NCI-H2227 treated with DMSO at 0.1 percent for 48 hours (cell line): ENCODE data around the gene MAP1LC3A.

Source experiments
- DNase-seq: peaks from one replicate; lab custom pipeline; 2025; lab: John Stamatoyannopoulos, UW

MAP1LC3A gene

DNA sequence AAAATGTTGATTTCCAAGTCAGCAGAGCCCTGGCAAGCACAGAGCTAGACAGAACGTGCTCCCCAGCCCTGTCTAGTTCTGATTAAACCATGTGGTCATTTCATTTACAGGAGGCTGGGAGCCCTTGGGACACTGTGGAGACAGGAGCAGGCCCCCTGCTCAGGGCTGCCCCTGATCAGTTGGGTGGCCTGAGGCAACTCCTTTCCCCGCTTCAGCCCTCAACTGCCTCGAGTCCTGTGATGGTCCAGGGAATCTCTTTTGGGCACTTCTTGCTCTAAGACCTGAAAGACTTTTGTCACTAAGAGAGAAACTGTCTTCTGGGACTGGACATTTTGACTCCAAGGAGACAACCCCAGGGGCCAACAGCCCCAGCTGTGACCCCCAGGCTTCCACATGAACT lies 28.8 kb upstream of the MAP1LC3A start:
- no peak for DNase-seq

DNA sequence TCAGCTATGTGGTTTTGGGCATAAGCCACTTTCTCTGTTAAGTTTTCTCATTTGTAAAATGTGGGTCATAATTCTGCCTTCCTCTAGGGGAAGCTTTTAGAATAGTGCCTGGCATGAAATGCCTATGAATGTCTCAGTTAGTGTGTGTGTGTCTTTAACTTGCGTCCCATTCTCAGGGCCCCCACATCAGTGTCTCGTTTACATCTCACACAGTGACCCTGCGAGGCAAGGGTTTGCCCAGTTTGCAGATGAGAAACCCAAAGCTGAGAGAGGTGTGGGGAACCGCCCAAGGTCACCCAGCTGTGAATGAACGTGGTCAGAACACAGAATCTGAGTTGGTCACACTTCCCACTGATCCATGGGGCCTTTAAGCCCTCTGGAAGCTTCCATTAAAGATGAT lies 28.2 kb upstream of the MAP1LC3A start:
- no peak for DNase-seq

DNA sequence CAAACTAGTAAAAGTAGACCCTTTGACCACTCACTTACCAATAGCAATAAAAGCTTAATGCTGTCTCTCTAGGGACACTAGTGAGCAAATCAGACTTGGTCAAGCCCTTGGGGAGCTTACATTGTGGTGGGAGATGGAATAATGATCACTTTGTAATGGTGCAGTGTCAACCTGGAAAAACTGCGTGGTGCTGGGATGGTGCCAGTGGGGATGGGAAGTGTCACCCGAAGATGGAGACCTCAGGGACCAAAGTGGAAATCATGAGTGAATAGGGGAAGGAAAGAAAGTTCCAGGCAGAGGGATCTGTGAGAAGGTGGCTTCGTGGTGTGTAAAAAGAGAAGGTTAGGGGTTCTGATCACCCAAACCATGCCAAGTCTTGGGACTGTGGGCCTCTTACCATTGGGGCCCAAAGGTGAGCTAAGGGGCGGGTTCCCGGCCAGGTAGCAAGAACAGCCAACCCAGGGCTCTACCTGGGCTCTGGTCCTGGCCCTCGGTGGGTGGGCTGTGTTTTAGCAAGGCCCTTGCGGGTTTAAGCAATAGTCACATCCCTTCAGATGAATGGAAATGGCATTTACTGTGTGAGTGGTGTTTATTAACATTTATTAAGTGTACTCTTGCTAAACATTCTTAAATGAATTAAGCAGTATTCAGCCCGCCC lies 26.8 kb upstream of the MAP1LC3A start:
- no peak for DNase-seq

DNA sequence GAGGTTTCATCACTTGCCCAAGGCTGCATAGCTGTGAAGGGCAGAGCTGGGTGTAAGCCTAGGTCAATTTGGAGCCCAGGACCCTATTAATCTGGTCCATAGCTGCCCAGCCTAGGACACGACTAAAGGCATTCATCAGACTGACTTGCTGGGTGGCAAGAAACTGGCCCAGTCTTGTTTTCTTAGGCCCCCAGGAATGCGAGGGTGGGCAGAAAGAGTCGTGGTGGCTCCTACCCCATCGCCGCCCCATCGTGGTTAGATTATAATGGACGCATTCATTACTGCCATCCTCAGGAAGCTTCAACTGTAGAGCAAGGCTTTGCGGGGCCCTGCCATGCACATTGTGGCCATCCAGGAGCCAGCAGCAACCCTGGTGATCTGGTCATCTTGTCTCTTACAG lies 26.2 kb upstream of the MAP1LC3A start:
- no peak for DNase-seq

DNA sequence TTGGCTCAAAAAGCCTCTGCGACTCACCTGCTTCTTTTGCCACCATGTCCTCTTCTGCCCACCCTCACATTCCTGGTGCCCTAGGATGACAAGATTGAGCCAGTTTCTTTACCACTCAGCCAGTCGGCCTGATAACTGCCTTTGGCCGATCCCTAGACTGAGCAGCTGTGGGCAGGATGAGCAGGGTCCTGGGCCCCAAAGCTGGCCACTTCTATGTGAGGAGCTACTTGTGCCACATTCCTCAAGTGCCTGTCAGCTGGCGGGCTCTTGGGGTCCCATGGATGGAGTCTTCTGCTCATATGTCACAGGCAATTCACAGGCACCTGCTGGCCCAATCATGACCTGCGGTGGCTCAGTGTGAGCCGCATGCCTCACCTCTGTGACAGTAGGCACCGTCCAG lies 25.8 kb upstream of the MAP1LC3A start:
- DNase-seq: no peak

DNA sequence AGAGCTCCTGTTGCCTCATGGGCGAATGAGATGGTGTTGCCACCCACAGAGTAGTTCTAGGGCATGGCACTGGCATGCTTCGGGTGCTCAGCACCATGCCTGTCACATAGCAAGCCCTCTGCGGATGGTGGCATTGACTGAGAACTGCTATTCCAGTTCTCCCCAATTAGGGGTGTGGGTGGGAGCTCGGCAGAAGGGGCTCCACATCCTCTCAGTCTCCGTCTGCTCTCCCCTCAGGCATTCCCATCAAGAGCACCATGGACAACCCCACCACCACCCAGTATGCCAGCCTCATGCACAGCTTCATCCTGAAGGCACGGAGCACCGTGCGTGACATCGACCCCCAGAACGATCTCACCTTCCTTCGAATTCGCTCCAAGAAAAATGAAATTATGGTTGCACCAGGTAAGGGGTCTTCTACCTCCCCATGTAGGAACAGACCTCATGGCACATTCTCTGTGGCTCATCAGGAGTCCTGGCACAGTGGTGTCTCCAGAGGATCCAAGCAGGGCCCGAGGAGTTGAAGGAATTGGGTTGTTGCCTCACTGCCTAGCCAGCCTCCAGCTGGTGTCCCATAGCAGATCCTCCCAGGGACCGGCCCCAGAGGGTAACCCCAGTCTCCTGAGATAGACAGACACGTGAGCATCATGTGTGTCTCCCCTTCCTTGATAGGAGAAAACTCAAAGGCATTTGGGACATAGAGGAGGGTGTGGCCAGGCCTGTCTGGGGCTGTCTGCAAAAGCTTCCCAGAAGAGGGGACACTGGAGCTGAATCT lies 23.9 kb upstream of the MAP1LC3A start:
- DNase-seq: no peak

DNA sequence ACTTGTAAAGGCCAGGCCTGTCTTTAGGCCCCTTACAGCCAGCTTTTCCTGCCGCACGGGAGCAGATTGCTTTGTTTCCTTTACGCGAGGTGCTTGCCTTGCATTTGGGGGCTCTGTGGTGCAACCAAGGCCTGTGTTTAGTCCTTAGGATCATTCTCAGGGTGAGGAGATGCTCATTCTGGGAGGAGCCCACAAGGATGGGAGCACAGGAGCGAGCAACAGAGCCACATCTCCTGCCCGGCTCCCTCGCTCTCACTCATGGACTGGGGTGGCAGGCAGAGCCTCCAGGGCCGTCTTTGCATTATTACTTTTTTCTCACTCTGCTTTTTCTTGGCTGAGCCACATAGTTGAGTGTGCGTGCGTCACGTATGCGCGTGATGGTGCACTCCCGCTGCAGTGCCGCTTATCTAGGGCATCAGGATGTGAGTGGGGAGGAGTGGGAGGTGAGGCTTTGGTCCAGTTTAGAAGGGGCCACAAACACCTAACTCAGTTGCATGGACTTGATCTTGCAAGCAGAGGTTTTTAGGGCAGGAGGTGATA lies 23.1 kb upstream of the MAP1LC3A start:
- DNase-seq: no peak

DNA sequence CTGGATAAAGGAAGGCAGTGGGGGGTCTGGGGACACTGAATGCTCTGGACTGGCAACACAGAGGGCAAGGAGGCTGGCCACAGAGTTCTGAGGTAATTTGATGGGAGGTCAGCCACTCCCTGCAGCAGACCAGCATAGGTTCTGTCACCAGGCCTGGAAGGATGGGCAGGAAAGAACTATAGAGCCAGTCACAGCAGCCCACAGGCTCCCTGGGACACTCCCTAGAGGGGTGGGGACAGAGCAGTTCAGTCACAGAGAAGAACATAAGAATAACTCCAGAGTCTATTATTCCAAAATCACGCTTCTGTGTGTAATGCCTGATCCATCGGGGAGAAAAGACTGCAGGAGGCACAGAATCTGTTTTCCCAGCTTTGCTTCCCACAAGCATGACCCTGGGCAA lies 22.7 kb upstream of the MAP1LC3A start:
- no peak for DNase-seq

DNA sequence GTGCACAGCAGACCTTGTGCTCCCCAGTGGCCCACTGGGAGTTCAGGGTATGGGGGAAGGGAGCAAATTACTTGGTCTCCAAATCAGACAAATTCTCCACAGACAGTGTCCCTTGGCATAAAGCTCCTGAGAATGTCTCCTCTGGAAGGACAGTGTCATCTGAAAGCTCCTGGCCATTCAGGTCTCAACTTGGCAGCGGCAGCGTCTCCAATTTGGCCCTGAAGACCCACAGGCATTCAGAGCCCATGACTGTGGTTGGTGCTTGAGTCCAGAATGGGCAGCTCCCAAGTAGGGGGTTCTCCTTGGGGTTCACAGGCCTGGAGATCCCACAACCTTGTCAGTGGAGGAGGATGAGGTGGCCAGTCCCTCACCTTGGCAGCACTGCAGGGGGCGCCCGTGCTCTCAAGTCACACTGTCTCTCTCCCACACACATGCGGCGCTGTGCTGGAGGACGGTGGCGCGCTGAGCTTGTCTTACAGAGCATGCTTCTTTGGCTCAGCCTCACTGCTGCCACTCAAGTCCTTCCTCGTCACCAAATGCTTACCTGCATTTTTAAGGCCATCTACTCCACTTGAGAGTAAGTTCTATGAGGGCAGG lies 21.6 kb upstream of the MAP1LC3A start:
- DNase-seq: peak; percentile 25

DNA sequence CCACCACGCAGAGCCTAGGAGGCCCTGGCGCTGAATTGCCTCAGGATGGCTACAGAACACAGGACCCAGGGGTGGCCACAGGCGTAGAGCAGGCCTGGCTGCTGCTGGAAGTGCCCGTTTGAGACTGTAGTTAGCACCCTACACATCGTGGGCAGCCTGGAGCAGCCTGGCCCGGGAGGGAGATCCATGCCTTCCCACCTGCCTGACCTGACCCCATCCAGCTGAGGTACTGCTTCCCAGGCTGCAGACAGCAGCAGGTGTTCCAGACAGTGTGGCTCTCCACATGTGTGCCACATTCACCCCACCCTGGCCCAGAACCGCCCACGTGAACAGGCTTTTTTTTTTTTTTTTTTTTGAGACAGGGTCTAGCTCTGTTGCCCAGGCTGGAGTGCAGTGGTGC lies 20.9 kb upstream of the MAP1LC3A start:
- no peak for DNase-seq

DNA sequence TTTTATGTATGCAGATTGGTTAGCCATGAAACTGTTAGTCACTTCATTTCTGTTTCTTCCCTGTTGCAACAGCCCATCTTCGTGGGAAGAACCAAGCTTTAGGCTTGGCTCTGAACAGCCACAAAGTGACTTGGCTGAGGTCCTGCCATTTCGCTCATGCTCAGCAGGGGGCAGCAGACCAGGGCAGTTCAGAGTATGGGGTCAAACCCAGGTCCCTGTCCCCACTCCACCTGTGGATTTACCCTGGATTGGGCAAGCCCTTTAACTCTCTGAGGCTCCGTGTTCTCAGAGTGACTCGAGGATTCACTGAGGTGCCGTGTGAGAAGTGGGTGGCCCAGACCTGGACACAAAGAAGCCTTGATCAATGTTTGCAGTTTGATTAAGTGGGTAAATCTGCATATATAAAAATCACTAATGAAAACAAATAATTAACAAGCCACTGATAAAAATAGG lies 19.8 kb upstream of the MAP1LC3A start:
- no peak for DNase-seq

DNA sequence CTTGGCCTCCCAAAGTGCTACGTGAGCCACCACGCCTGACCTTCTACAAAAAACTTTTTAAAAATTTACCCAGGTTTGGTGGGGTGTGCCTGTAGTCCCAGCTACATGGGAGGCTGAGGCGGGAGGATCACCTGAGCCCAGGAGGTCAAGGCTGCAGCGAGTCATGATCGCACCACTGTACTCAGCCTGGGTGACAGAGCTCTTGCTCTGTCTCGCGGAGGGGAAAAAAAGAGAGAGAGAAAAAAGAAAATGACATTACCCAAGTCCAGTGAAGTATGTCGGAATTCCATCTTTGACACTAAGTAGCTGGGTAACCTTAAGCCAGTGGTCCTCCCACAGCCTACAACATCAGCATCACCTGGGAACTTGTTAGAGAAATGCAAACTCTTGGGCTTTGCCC lies 18.8 kb upstream of the MAP1LC3A start:
- no peak for DNase-seq

DNA sequence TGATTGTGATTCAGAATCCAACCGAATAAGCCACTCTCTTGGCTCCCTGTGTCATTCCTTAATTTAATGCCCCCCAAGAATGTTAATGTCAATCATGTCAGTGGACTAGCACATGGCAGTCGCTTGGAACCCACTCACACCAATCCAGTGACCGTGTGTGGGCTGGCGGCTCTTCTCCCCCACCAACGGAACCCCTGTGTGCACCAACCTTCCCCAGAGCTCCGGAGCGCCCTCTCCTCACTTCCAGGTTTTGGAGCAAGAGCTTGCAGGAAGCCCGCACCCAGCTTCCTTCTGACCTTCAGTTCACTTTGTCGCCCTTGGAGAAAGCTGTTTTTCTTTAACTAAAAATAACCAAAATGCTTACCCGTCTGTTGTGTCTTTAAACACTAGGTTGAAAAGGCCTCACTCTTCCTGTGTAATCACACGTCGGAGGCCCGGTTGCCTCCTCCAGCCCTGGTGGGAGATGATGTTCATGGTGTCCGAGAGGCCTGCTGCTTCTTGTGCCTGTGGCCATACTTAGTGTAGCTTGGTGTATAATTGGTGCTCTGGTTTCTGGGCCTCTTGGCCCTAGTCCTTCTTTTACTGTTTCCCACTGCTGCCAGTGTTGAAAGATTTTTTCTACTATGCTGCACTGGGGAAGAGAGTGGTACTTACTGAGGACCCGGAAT lies 17.8 kb upstream of the MAP1LC3A start:
- DNase-seq: no peak

DNA sequence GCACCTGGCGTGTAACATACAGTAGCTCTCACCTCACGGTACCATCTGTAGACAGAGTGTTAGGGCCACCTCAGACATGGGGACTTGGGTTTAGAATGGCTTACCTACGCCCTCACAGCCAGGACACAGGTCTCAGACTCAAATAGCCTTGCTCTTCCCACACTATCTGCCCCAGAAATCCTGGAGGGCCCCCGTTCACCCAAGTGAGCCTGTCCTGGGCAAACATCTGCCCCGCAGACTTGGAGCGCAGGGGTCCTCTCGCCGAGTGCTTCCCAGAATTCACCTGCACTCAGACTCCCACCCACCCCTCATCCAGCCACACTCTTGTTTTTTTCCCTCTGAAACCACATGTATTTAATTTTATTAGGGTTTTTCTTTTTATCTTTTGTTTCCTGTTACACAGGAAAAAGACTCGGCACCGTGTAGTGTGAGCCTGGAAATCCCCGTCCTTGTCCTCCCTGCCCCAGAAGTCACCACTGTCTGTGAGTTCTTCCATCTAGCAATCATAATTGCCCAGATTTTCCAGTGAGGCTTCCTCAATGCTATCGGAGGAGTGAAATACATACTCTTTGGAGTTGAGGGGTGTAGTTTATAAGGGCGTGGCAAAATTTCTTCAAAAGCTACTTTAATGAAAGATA lies 17.1 kb upstream of the MAP1LC3A start:
- no peak for DNase-seq

DNA sequence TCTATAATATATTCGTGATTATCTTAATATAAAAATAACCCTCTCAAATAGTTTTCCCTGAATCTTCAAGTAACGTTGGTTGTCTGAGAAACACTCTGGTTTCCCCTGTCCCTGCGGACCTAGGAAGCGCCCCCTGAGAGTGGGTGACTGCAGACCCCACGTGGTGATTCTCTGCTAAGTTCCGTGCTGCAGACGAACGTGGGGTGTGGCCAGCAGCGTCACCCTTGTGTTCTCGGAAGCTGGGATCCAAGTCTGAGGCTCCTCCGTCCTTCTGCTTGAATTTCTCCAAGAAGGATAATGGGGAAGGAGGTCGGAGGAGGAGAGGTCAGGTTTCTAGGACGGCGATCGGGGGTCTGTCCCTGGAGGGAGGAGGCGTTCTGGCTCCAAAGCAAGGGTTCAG lies 16.6 kb upstream of the MAP1LC3A start:
- no peak for DNase-seq

DNA sequence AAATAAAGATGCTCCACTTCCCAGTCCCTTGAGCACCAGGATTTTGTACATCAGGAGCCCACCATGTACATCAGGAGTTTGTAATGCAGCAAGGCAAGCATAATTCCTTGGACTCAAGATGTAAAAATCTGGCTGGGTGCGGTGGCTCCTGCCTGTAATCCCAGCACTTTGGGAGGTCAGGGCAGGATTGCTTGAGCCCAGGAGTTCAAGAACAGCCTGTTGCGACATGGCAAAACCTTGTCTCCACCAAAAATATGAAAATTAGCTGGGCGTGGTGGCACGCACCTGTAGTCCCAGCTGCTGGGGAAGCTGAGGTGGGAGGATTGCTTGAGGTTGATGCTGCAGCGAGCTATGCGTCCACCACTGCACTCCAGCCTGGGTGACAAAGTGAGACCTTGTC lies 16.1 kb upstream of the MAP1LC3A start:
- no peak for DNase-seq

DNA sequence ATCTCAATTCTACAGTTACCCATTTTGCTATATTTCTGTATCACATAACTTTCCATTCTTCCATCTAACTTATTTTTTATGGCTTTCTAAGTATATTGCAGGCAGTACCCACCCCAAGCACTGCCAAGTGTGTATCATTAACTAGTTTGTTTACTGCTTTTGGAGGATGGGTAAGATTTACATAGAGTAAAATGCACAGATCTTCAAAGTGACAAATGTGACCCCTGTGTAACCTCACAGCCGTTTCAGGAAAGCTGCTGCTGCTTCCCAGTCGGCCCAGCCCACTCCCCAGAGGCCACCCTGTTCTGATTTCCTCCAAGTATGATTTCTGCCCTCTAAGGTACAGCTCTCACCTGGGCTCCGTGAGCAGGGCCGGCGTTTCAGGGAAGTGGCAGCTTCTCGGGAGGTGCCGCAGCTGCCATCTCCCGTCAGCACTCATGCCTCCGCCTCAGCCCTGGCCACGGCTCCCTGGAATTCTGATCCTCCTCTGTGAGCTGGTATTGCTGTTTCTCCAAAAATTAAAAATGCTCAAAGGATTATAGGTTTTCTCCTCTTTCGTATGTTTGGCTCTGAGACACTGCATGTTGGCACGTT lies 15.0 kb upstream of the MAP1LC3A start:
- no peak for DNase-seq

DNA sequence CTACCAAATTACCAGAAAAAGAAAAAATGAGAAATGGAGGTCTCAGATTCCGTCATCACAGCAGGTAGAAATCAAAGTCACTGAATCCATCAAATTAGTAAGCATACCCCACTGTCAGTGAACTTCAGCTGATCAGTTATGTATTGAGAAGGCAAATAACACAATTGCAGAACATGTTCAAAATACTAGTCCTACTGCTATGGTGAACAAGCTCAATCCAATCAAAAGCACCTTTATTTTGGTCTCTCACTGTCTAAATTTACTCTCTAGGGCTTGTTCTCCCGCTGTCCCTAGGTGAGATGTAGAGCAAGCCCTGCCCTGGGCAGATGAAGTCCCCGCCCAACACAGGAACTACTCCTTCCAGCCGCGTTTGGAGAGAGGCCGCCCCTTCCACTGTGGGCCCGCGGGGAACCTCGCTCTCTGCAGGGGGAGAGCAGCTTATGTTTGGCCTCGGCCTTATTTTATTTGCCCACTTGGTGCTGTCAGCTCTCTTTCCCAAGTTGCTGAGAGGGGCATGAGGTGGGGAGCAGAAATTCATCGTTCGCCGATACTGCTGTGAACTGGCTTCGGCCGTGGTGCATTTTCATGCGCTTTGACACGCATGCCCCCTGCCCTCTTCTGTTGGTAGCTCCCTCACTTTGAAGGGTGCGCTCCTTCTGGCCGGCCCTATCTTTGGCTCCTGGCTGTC lies 14.3 kb upstream of the MAP1LC3A start:
- DNase-seq: no peak

DNA sequence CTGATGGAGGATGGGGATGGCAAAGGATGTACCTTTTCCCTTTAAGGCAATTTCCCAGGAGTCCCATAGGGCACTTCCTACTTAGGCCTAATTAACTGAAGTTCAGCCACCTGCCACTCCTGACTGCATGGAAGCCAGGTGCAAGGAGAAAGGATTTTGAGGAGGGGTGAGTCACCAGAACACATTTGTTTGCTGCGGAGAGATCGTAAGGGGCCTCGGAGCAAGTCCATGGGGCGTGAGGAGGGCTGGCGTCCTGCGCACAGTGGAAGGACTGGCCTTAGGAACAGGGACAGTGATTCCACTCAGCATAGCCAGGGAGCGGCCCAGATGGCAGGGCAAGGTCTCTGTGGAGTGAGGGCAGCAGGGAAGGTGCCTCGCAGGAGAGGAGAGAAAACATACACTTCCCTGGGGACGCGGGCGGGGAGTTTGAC lies 11.8 kb upstream of the MAP1LC3A start:
- DNase-seq: no peak

DNA sequence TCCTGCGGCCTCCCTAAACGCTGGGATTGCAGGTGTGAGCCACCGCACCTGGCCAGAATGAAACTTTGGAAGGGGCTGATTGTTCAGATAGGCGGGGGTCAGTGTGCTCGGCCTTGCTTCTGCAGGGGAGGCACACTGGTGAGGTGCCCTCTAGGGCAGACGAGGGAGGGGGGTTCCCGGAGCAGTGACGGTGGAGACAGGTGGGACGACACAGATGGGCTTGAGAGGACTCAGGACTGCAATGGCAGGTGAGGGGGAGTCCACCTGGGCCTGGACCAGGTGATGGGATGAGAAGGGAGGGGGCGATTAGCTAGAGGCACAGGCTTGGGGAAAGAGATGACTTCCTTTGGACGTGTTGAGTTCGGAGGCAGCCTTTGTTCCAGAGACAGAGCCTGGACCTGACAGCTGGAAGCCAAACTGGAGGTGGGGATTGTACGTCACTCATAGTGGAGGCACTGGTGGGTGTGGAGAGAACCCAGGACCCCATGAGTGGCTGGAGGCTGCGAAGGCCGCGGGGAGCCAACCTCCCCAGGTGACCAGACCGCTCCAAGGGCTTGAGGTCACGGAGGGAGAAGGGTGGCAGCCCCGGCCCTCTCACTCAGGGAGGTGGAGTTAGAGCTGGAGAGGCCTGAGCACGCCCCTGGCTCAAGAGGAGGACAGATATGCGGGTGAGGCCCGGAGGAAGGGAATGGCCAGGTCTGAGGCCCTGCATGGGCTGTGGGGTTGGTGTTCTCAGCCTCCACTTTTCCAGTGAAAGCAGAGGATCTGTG lies 10.5 kb upstream of the MAP1LC3A start:
- DNase-seq: no peak
